ENCODE data around the gene ZC3H12D. TPM values are rescaled to one million over a fixed set of nuclear protein-coding genes. Genes with fewer than 3 reads are reported as not detected.
"Not testable (repeated sequence)": the region's sequence is repeated elsewhere in the genome, so short reads cannot be mapped to it uniquely, and the experiment has no call there.

The ZC3H12D gene
- total RNA-seq, 3 donors from 2014 or later (not counting 1 experiment from before 2014, with no cell fraction given), result 0.49 to 7.7 (median 4.1) TPM

- Mint-ChIP-seq H3K36me3 (no peaks in the 10 kb centered on the region), H3K27me3 (ENCODE audit: low read depth in 2 of 2) (peaks cover 0 to 4% of the 10 kb centered on the region in 2 donors), H3K4me3 (no peak overlapping the region), H3K9me3 (no peaks in the 10 kb centered on the region), H3K27ac (no peak overlapping the region), H3K4me1 (no peaks in the 10 kb centered on the region)
- Histone ChIP-seq H3K27me3 (ENCODE audit: control insufficient read depth, insufficient read depth, low read length) (no peaks in the 10 kb centered on the region), H3K4me1 (ENCODE audit: control insufficient read depth, insufficient read depth, low read length) (peaks cover 17% of the 10 kb centered on the region), H3K4me3 (ENCODE audit: low read length) (no peak overlapping the region), H3K9me3 (ENCODE audit: control insufficient read depth, insufficient read depth, low read length) (no peaks in the 10 kb centered on the region), H3K36me3 (ENCODE audit: control insufficient read depth, insufficient read depth, low read length) (peaks cover 7% of the 10 kb centered on the region), H3K27ac (ENCODE audit: low read length) (no peak overlapping the region)
- intact Hi-C loops (cut with micrococcal nuclease), result no loop called here
- DNase-seq (no peak), ATAC-seq (no peak)
- 78% methylated on average over 4 of the region's 4 CpGs for WGBS (ENCODE audit: insufficient coverage)
- TF ChIP-seq CTCF (IDR thresholded peaks at IDR 0.05), result no peak
Measured at GRCh38 chr6:149463781-149464180, 21.0 kb downstream of the ZC3H12D start.

DNA sequence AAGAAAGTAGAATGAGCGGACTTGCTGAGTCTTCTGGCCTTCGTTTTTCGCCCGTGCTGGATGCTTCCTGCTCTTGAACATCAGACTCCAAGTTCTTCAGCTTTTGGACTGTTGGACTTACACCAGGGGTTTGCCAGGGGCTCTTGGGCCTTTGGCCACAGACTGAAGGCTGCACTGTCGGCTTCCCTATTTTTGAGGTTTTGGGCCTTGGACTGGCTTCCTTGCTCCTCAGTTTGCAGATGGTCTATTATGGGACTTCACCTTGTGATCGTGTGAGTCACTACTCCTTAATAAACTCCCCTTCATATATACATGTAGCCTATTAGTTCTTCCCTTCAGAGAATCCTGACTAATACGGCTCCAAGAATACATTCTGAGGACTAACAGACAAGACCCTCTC is 22.1 kb downstream of the ZC3H12D start:
- H3K27ac ChIP-seq (ENCODE audit: low read length); H3K4me3 ChIP-seq (ENCODE audit: low read length); H3K27me3 Mint-ChIP-seq (ENCODE audit: low read depth in 2 of 2); intact Hi-C loops (cut with micrococcal nuclease); H3K36me3 ChIP-seq (ENCODE audit: control insufficient read depth, insufficient read depth, low read length); H3K9me3 Mint-ChIP-seq; H3K27ac Mint-ChIP-seq; DNase-seq; H3K36me3 Mint-ChIP-seq; ATAC-seq; H3K9me3 ChIP-seq (ENCODE audit: control insufficient read depth, insufficient read depth, low read length); H3K4me3 Mint-ChIP-seq; H3K4me1 Mint-ChIP-seq; H3K27me3 ChIP-seq (ENCODE audit: control insufficient read depth, insufficient read depth, low read length): not testable (repeated sequence)
- peaks cover 16% of the 10 kb centered on the region for H3K4me1 ChIP-seq (ENCODE audit: control insufficient read depth, insufficient read depth, low read length)
- 89% methylated on average over 7 of the region's 7 CpGs for WGBS (ENCODE audit: insufficient coverage)

DNA sequence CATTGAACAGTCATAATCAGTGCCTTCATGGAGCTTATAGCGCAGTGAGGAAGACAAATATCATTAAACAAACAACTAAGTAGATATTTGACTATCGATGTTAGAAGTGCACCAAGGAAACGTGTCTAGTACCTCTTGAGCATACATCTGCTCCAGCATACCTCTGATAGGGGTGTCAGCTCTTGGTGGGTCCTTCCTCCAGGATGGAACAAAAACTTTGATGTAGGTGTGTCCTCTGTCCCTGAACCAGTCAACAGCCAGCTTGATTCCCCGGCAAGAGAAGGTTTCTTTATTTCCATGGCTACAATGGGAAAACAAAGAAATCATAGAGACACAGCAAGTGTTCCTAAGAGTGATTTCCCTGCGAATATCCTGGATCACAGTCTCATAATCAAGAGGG is 23.1 kb downstream of the ZC3H12D start:
- intact Hi-C loops (cut with micrococcal nuclease), result no loop called here
- no peaks in the 10 kb centered on the region for H3K9me3 ChIP-seq (ENCODE audit: control insufficient read depth, insufficient read depth, low read length)

DNA sequence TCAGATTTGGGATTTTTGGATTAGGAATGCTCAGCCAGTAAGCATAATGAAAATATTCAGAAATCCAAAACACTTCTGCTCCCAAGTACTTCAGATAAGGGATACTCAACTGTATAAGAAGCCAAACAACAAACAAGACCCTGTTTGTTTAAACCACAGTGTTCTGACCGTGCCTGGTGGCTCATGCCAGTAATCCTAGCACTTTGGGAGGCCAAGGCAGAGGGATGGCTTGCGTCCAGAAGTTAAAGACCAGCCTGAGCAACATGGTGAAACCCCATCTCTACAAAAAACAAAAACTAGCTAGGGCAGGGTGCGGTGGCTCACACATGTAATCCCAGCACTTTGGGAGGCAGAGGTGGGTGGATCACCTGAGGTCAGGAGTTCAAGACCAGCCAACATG is 24.6 kb downstream of the ZC3H12D start:
- H3K27me3 Mint-ChIP-seq (ENCODE audit: low read depth in 2 of 2); H3K36me3 Mint-ChIP-seq; H3K4me1 ChIP-seq (ENCODE audit: control insufficient read depth, insufficient read depth, low read length); DNase-seq; H3K27ac Mint-ChIP-seq; ATAC-seq; H3K4me3 Mint-ChIP-seq; H3K27me3 ChIP-seq (ENCODE audit: control insufficient read depth, insufficient read depth, low read length); H3K36me3 ChIP-seq (ENCODE audit: control insufficient read depth, insufficient read depth, low read length); H3K27ac ChIP-seq (ENCODE audit: low read length); H3K4me1 Mint-ChIP-seq; H3K4me3 ChIP-seq (ENCODE audit: low read length); H3K9me3 Mint-ChIP-seq; intact Hi-C loops (cut with micrococcal nuclease); H3K9me3 ChIP-seq (ENCODE audit: control insufficient read depth, insufficient read depth, low read length): not testable (repeated sequence)
- 98% methylated on average over 3 of the region's 3 CpGs for WGBS (ENCODE audit: insufficient coverage)

More for the DNA sequence above, 23.1 kb downstream of the ZC3H12D start:
- H3K27ac ChIP-seq (ENCODE audit: low read length), result no peak overlapping the region
- no peak for TF ChIP-seq CTCF (IDR thresholded peaks at IDR 0.05)
- Mint-ChIP-seq H3K9me3 (no peaks in the 10 kb centered on the region), H3K27me3 (ENCODE audit: low read depth in 2 of 2) (peaks cover 0 to 4% of the 10 kb centered on the region in 2 donors), H3K27ac (no peak overlapping the region), H3K4me1 (no peaks in the 10 kb centered on the region), H3K4me3 (no peak overlapping the region), H3K36me3 (no peaks in the 10 kb centered on the region)
- ATAC-seq (no peak), DNase-seq (no peak)
- H3K4me1 ChIP-seq (ENCODE audit: control insufficient read depth, insufficient read depth, low read length), result peaks cover 6% of the 10 kb centered on the region
- WGBS (ENCODE audit: insufficient coverage), result 92% methylated on average over 5 of the region's 5 CpGs
- no peak overlapping the region for H3K4me3 ChIP-seq (ENCODE audit: low read length)
- H3K27me3 ChIP-seq (ENCODE audit: control insufficient read depth, insufficient read depth, low read length), result no peaks in the 10 kb centered on the region
- peaks cover 7% of the 10 kb centered on the region for H3K36me3 ChIP-seq (ENCODE audit: control insufficient read depth, insufficient read depth, low read length)

DNA sequence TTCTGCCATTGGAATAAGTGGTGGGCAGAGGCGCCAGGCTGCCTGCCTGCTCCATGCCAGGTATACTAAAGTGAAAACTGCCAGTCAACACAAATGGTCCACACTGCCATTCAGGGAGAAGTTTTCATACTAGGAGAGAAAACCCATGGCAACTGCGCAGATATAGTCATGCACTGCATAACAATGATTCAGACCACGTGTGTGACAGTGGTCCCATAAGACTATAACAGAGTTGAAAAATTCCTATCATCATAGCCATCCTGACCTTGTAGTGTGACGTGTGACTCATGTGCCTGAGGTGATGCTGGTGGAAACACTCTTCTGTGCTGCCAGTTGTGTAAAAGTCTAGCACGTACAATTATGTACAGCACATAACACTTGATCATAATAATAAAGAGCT is 25.1 kb downstream of the ZC3H12D start:
- ATAC-seq (no peak), DNase-seq (no peak)
- Histone ChIP-seq H3K27ac (ENCODE audit: low read length) (no peak overlapping the region), H3K4me1 (ENCODE audit: control insufficient read depth, insufficient read depth, low read length) (no peaks in the 10 kb centered on the region), H3K27me3 (ENCODE audit: control insufficient read depth, insufficient read depth, low read length) (no peaks in the 10 kb centered on the region), H3K4me3 (ENCODE audit: low read length) (no peak overlapping the region), H3K9me3 (ENCODE audit: control insufficient read depth, insufficient read depth, low read length) (no peaks in the 10 kb centered on the region), H3K36me3 (ENCODE audit: control insufficient read depth, insufficient read depth, low read length) (peaks cover 7% of the 10 kb centered on the region)
- H3K27me3 Mint-ChIP-seq (ENCODE audit: low read depth in 2 of 2), result peaks cover 0 to 4% of the 10 kb centered on the region in 2 donors
- intact Hi-C loops (cut with micrococcal nuclease), result no loop called here
- WGBS (ENCODE audit: insufficient coverage), result 90% methylated on average over 5 of the region's 5 CpGs
- no peaks in the 10 kb centered on the region for H3K4me1 Mint-ChIP-seq
- no peaks in the 10 kb centered on the region for H3K36me3 Mint-ChIP-seq
- H3K27ac Mint-ChIP-seq, result no peak overlapping the region
- TF ChIP-seq CTCF (IDR thresholded peaks at IDR 0.05), result no peak
- H3K4me3 Mint-ChIP-seq, result no peak overlapping the region
- no peaks in the 10 kb centered on the region for H3K9me3 Mint-ChIP-seq
